Activated CD4-positive, alpha-beta memory T cell treated with anti-CD3 and anti-CD28 coated beads, Interleukin-2, amount 10 ng/mL, durations not matched to agents 7 days and 5 days (primary cell): ENCODE results near the gene FXYD3. TPM values are rescaled to one million over a fixed set of nuclear protein-coding genes. Genes with fewer than 3 reads are reported as not detected.

Experiments used
- CTCF ChIA-PET: fragments of 350-600 bp; sonication (Branson Sonifier 250); formaldehyde crosslinking; loops from one replicate; lab custom pipeline; 2021; ENCODE audit warnings: antibody characterized with exemption, inconsistent platforms; lab: Charles Lee
- POLR2A ChIA-PET: fragments of 350-600 bp; sonication (Branson Sonifier 250); formaldehyde crosslinking; loops from one replicate; lab custom pipeline; 2021; ENCODE audit warnings: antibody characterized with exemption; lab: Charles Lee
- DNase-seq: peaks from one replicate; pipeline ENCODE4 v3.0.0-alpha.2; 2020
- H3K27ac Mint-ChIP-seq: one replicate; pipeline ENCODE4 v1.8.0; 2021; ENCODE audit warnings: mild to moderate bottlenecking, mixed read lengths
- H3K27me3 Mint-ChIP-seq: one replicate; pipeline ENCODE4 v1.8.0; 2021; ENCODE audit warnings: mixed read lengths
- H3K36me3 Mint-ChIP-seq: one replicate; pipeline ENCODE4 v1.8.0; 2021; ENCODE audit warnings: low read depth, mixed read lengths
- H3K4me1 Mint-ChIP-seq: one replicate; pipeline ENCODE4 v1.8.0; 2021; ENCODE audit warnings: mixed read lengths
- H3K4me3 Mint-ChIP-seq: one replicate; pipeline ENCODE4 v1.8.0; 2021; ENCODE audit warnings: mild to moderate bottlenecking, mixed read lengths
- H3K9me3 Mint-ChIP-seq: one replicate; pipeline ENCODE4 v1.8.0; 2021; ENCODE audit warnings: mixed read lengths
- total RNA-seq, 2 experiments: library from RNA; stranded (reverse); gene quantifications; one replicate each; pipeline ENCODE4 v1.2.3, GENCODE V29; 2021

The FXYD3 gene
- total RNA-seq, 2 experiments from 2014 or later = not detected

GRCh38 chr19:35117116-35117515, 1.5 kb downstream of the FXYD3 start:
- no peak for DNase-seq
- Mint-ChIP-seq H3K27me3 (peaks cover 1% of the 10 kb centered on the region), H3K27ac (no peak overlapping the region), H3K4me3 (no peak overlapping the region), H3K9me3 (no peaks in the 10 kb centered on the region), H3K4me1 (peaks cover 3% of the 10 kb centered on the region), H3K36me3 (no peaks in the 10 kb centered on the region)
- ChIA-PET POLR2A (interaction anchor here (0.7 kb wide), 1 partner anchor 25 kb away, joined by 3 read pairs; no protein-coding TSS in a partner anchor), CTCF (interaction anchor here (0.9 to 2.3 kb wide), 4 partner anchors 11 to 36 kb away, joined by 3 to 6 read pairs (median 4); partner anchors contain the start of gene FXYD7)

- H3K4me1 Mint-ChIP-seq = peaks cover 3% of the 10 kb centered on the region
- ChIA-PET POLR2A (no interaction called here), CTCF (interaction anchor here (1.0 to 2.3 kb wide), 2 partner anchors 18 to 24 kb away, joined by 3 to 6 read pairs; no protein-coding TSS in a partner anchor)
- H3K27me3 Mint-ChIP-seq = peaks cover 1% of the 10 kb centered on the region
- H3K4me3 Mint-ChIP-seq = no peak overlapping the region
- H3K27ac Mint-ChIP-seq = no peak overlapping the region
- no peak for DNase-seq
- H3K36me3 Mint-ChIP-seq = no peaks in the 10 kb centered on the region
- H3K9me3 Mint-ChIP-seq = no peaks in the 10 kb centered on the region
These were observed 2.2 kb downstream of the FXYD3 start for GRCh38 chr19:35117799-35118198.

- Mint-ChIP-seq H3K4me1 (peaks cover 3% of the 10 kb centered on the region), H3K9me3 (no peaks in the 10 kb centered on the region), H3K27me3 (peaks cover 1% of the 10 kb centered on the region), H3K27ac (no peak overlapping the region), H3K36me3 (no peaks in the 10 kb centered on the region), H3K4me3 (no peak overlapping the region)
- POLR2A ChIA-PET = no interaction called here
- no peak for DNase-seq
- CTCF ChIA-PET = interaction anchor here (0.6 to 1.0 kb wide), 2 partner anchors 17 to 642 kb away, joined by 3 to 5 read pairs; no protein-coding TSS in a partner anchor
These were observed 2.8 kb downstream of the FXYD3 start for GRCh38 chr19:35118268-35119020.

GRCh38 chr19:35119091-35119490, 3.5 kb downstream of the FXYD3 start:
- Mint-ChIP-seq H3K9me3 (no peaks in the 10 kb centered on the region), H3K4me3 (no peak overlapping the region), H3K27ac (no peak overlapping the region), H3K27me3 (peaks cover 1% of the 10 kb centered on the region), H3K36me3 (no peaks in the 10 kb centered on the region), H3K4me1 (peaks cover 8% of the 10 kb centered on the region)
- DNase-seq = no peak
- CTCF ChIA-PET = interaction anchor here (0.7 kb wide), 1 partner anchor 22 kb away, joined by 3 read pairs; no protein-coding TSS in a partner anchor
- POLR2A ChIA-PET = no interaction called here

- ChIA-PET CTCF (interaction anchor here (0.7 kb wide), 1 partner anchor 22 kb away, joined by 3 read pairs; no protein-coding TSS in a partner anchor), POLR2A (no interaction called here)
- DNase-seq = no peak
- no peaks in the 10 kb centered on the region for H3K36me3 Mint-ChIP-seq
- no peak overlapping the region for H3K4me3 Mint-ChIP-seq
- H3K9me3 Mint-ChIP-seq = no peaks in the 10 kb centered on the region
- H3K4me1 Mint-ChIP-seq = peaks cover 11% of the 10 kb centered on the region
- H3K27ac Mint-ChIP-seq = no peak overlapping the region
- peaks cover 1% of the 10 kb centered on the region for H3K27me3 Mint-ChIP-seq
These were observed 4.0 kb downstream of the FXYD3 start for GRCh38 chr19:35119578-35120155.

- no peak overlapping the region for H3K27ac Mint-ChIP-seq
- no peaks in the 10 kb centered on the region for H3K36me3 Mint-ChIP-seq
- peaks cover 1% of the 10 kb centered on the region for H3K27me3 Mint-ChIP-seq
- ChIA-PET CTCF (no interaction called here), POLR2A (no interaction called here)
- DNase-seq = no peak
- no peak overlapping the region for H3K4me3 Mint-ChIP-seq
- H3K9me3 Mint-ChIP-seq = no peaks in the 10 kb centered on the region
- peaks cover 16% of the 10 kb centered on the region for H3K4me1 Mint-ChIP-seq
These were observed 4.9 kb downstream of the FXYD3 start for GRCh38 chr19:35120492-35120891.

- Mint-ChIP-seq H3K9me3 (no peaks in the 10 kb centered on the region), H3K4me3 (no peak overlapping the region), H3K4me1 (peaks cover 19% of the 10 kb centered on the region), H3K36me3 (no peaks in the 10 kb centered on the region), H3K27me3 (peaks cover 1% of the 10 kb centered on the region), H3K27ac (no peak overlapping the region)
- no peak for DNase-seq
- ChIA-PET POLR2A (no interaction called here), CTCF (no interaction called here)
These were observed 5.3 kb downstream of the FXYD3 start for GRCh38 chr19:35120898-35121297.

GRCh38 chr19:35122687-35123551, 7.3 kb downstream of the FXYD3 start:
- Mint-ChIP-seq H3K4me1 (peaks cover 19% of the 10 kb centered on the region), H3K4me3 (no peak overlapping the region), H3K27me3 (no peaks in the 10 kb centered on the region), H3K9me3 (no peaks in the 10 kb centered on the region), H3K27ac (no peak overlapping the region), H3K36me3 (no peaks in the 10 kb centered on the region)
- no peak for DNase-seq
- CTCF ChIA-PET = interaction anchor here (0.6 kb wide), 1 partner anchor 77 kb away, joined by 4 read pairs; no protein-coding TSS in a partner anchor
- POLR2A ChIA-PET = no interaction called here

GRCh38 chr19:35123573-35123972, 8.0 kb downstream of the FXYD3 start:
- peak overlapping the region; percentile 61 for H3K4me3 Mint-ChIP-seq
- DNase-seq = no peak
- peaks cover 19% of the 10 kb centered on the region for H3K4me1 Mint-ChIP-seq
- CTCF ChIA-PET = interaction anchor here (0.6 to 2.2 kb wide), 2 partner anchors 18 to 77 kb away, joined by 4 to 20 read pairs; partner anchors contain the start of gene FXYD7
- H3K36me3 Mint-ChIP-seq = no peaks in the 10 kb centered on the region
- no peaks in the 10 kb centered on the region for H3K27me3 Mint-ChIP-seq
- H3K27ac Mint-ChIP-seq = no peak overlapping the region
- no peaks in the 10 kb centered on the region for H3K9me3 Mint-ChIP-seq
- POLR2A ChIA-PET = no interaction called here

- POLR2A ChIA-PET = interaction anchor here (0.5 to 1.2 kb wide), 2 partner anchors 11 to 57 kb away, joined by 3 to 4 read pairs; partner anchors contain the start of gene LGI4
- Mint-ChIP-seq H3K27ac (peak overlapping the region; percentile 17), H3K4me1 (peaks cover 19% of the 10 kb centered on the region), H3K4me3 (peak overlapping the region; percentile 61), H3K27me3 (no peaks in the 10 kb centered on the region), H3K9me3 (no peaks in the 10 kb centered on the region), H3K36me3 (no peaks in the 10 kb centered on the region)
- DNase-seq = peak; percentile 89
- CTCF ChIA-PET = interaction anchor here (0.6 to 2.2 kb wide), 4 partner anchors 9 to 104 kb away, joined by 3 to 20 read pairs (median 10); partner anchors contain the start of genes FXYD3 and FXYD7
These were observed 8.8 kb downstream of the FXYD3 start for GRCh38 chr19:35124098-35125060.

GRCh38 chr19:35125270-35125717, 9.7 kb downstream of the FXYD3 start:
- no peak for DNase-seq
- Mint-ChIP-seq H3K36me3 (no peaks in the 10 kb centered on the region), H3K4me1 (peaks cover 19% of the 10 kb centered on the region), H3K4me3 (no peak overlapping the region), H3K27me3 (no peaks in the 10 kb centered on the region), H3K27ac (no peak overlapping the region), H3K9me3 (no peaks in the 10 kb centered on the region)
- POLR2A ChIA-PET = interaction anchor here (1.2 kb wide), 1 partner anchor 10 kb away, joined by 4 read pairs; the partner anchor contains the start of gene LGI4
- CTCF ChIA-PET = interaction anchor here (1.3 to 2.2 kb wide), 3 partner anchors 10 to 17 kb away, joined by 6 to 20 read pairs (median 13); partner anchors contain the start of genes FXYD3 and FXYD7
